Midbrain (tissue), 1 donor: ENCODE measurements around the gene AP1S3.

ENCODE experiments used
- DNase-seq: peaks from one replicate; lab custom pipeline; 2025; lab: John Stamatoyannopoulos, UW

AP1S3 gene

DNA sequence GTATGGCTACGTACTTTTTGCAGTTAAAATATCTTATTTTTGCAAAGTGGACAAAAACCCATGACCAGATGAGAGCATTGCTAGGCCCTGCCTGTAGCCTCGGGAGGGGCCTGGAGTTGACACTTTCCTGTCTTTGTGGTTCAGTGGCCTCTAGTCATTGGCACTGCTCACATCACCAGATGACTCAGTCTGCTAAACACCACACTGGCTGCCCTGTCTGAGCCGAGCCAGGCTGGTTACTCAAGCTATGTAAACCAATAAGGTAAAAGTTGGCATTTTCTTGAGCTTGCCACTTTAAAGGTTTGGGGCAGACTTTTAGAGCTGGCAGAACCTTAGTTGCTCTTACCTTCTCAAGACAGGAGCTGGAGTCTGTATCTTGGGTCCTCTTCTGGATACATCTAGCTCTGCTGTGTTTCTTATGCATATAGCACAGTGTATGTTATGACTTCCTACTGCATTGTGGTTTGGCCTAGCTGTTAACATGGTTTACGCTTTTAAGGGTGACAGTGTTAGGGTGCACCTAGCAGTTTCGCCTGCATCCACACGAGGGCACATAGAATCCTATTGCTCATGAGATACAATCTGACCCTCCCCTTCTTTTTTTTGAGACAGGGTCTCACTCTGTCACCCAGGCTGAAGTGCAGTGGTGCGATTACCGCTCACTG lies 76.4 kb downstream of the AP1S3 start:
- DNase-seq: no peak

DNA sequence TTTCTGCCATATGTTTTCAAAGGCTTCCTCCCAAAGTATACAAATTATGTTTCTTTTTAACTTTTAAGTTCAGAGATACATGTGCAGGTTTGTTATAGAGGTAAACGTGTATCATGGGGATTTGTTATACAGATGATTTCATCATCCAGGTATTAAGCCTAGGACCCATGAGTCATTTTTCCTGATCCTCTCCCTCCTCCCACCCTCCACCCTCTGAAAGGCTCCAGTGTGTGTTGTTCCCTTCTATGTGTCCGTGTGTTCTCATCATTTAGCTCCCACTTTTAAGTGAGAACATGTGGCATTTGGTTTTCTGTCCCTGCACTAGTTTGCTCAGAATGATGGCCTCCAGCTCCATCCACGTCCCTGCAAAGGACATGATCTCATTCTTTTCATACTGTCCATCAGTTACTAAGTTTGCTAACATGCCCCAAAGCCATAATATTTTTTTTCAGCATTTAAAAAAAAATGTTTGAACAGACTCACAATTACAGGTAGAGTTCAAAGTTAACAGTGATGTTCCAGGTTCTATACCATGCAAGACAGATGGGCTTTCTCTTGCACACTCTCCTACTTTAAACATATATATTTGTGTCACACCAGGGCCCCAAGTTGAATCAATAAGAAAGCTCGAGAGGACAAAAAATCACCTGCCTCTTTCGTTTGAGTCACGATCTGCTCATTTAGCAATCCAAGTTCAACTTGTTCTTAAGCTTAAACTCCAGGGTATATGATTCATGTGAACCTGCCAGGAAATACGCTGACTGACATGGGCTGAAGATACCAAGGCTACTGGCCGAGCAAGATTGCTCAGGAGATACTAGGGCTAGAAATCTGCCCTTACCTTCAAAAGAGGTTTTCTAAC lies 77.6 kb downstream of the AP1S3 start:
- no peak for DNase-seq

DNA sequence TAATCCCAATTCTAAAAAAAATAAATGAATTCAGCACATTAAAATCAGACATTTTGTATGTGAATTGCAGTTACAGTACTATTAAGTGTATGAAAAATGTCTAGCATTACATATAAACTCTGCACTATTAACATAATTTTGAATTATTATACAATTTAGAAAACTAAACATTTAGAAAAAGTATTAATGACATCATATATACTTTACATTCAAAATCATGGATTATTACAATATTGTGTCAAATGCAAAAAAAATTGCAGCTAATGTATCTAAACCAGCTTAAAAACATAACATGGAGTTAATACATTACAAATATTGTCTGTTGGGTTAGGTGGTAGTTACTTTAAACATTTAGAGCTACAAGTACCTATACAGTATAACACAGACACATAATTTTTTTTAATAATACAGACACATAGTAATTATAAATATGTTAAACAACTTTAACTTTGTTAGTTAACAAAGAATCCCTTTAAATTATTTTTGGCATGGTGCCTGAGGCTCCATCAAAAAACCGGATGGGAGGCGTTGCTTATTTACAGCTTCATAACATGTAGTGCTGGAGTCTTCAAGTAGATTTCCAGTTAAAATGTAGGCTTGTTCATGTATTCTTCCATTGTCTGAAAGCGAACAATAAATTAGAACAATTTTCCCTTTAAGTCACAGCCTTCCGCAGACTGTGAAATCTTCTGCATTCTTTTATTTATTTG lies 79.1 kb downstream of the AP1S3 start:
- no peak for DNase-seq

DNA sequence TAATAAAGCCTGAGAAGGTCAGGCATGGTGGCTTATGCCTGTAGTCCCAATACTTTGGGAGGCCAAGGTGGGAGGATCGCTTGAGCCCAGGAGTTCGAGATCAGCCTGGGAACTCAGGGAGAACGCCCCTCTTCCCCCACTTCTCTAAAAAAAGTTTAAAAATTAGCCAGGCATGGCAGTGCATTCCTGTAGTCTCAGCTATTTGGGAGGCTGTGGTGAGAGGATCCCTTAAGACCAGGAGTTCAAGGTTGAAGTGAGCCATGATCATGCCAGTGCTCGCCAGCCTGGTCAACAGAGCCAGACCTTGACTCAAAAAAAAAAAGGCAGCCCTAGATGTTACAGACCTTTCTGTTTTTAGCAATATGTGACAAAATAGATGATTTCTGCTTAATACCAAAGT lies 83.4 kb downstream of the AP1S3 start:
- no peak for DNase-seq

DNA sequence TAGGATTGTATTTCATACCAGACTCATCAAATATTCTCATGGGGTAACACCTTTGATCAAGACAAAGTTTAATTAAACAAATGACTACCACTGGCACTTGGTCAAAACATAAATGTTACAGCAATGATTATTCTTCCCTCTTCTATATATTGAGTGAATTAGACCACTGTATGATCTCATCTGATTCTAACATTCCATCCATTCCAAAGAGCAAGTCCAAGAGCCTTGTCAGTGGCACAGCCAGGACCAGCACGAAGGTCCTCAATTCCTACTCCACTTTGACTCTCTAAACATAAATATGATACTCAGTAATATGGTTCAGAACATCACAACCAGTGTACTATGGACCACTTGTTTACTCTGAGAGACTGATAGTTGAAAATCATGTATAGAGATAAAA lies 86.4 kb downstream of the AP1S3 start:
- DNase-seq: no peak

DNA sequence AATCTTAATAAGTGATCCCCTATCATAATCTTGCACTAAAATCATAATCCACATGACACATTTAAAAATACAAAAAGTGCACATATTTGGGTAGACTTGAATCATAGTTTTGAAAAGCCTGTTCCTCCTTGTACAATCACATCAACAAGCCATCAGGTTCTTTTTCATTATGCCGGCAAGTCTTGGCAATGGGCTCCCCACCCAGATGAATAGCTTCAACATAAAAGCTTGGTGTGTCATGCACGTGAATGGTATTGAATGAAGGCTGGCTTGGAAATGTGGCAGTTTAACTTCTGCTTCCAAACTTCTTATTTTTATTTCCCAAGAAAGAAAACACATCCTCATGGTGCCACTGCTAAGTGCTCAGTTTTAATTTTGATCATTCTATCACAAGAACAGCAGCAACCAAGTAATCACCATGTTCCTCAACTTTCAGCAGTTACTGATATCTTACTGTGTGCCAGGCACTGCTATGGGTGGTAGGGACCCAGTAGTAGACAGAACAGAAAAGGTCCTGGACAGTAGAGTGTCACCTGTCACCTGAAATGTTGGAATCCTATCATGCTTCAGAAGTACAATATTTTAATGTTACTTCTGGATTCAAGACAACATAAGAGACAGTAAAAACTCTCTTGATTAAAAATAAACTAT lies 89.9 kb downstream of the AP1S3 start:
- no peak for DNase-seq

DNA sequence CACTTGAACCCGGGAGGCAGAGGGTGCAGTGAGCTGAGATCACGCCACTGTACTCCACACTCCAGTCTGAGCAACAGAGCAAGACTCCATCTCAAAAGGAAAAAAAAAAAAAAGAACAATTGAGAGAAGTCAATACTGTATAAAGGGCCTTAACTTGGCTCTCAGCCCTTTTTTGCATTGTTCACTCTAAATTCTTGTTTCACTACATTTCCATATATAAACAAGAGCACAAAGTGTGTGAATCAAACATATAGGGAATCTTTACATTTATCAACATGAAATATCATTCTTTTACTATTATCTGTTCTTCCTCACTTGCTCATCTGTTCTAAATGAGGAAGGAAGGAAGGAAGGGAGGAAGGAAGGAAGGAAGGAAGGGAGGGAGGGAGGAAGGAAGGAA lies 90.8 kb downstream of the AP1S3 start:
- no peak for DNase-seq

DNA sequence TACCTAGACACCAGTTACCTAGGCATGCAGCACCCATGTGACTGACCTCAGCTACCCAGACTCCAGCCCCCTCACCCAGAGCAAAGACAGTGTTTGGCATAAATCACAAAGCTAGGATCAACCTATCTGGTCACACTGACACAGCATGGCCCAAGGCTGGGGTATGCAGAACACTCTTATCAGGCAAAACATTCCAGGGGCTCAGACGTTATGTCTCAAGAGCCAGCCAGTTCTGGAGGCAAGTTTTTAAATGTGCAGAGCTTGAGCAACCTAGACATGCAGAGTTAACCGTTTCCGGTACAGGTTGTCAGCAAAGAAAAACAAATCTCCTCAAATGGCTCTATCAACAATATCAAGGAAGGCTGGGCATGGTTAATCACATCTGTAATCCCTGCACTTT lies 92.8 kb downstream of the AP1S3 start:
- no peak for DNase-seq

DNA sequence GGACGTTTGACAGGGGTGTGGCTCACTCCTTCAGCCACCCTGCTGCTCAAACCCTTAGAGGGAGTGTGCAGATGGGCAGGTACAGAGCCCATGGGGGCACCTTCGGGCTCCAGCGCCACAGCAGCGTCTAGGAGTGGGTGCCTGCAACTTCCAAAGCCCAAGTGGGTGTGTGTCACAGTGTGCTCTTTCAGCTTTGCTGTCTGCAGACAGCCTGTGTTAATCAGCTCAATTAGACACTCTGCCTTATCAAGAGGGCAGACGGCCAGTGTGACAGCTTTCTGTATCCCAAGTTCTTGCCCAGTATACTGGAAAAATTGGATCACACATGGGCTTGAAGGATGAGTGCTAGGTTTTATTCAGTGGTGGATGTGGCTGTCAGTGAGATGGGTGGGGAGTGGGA lies 96.7 kb downstream of the AP1S3 start:
- DNase-seq: no peak

DNA sequence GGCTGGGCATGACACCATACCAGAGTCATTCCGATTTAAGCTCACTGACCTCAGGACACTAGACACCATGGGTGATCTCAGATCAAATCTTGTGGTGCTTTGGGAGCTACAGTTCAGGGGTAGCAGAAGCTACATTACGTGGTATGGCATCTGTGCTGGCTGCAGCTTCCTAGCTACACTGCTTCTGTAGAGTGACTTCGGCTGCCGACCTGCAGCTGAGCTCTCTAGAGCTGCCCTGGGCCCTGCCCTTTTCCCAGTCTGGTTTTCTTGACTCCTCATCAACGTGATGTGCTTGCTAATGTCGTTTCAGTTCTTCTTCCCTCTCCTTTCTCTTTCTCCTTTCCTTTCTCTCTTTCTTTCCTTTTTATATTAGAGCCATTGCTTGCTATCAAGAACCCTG lies 100.2 kb downstream of the AP1S3 start:
- no peak for DNase-seq

DNA sequence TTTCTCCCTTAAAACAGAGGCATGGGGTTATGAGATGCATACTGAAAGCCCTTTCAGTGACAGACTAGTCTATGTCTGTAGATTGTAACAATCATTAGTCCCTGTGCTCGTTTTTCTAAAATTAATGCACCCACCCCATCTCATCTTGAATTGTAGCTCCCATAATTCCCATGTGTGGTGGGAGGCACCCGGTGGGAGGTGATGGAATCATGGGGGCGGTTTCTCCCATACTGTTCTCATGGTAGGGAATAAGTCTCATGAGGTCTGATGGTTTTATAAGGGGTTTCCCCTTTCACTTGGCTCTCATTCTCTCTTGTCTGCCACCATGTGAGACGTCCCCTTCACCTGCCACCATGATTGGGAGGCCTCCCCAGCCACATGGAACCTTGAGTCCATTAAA lies 100.9 kb downstream of the AP1S3 start:
- no peak for DNase-seq

DNA sequence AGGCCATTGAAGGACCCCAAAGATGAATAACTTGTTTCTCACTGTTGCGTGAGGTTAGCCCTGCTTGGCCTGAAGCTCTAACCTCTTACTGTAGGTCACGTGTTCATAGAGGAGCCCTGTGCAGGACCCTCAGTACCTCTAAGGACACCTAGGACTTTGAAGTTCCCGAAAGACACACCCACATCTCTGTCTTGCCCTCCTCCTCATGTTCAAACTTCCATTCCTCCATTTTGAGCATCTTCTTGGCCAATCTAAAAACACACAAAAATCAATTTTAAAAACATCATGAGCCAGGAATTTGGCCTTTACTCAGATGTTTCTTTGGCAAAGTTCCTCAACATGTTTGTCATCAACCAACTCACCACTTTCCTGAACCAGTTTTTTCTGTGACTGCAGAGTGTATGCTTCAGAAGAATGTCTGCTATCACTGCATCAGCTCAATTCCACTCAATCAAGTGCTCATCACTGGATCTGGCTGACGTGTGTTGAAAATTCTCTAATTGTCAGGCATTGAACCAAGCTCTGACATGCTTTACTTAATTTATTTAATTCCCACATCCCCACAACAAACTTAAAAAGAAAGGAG lies 101.6 kb downstream of the AP1S3 start:
- no peak for DNase-seq

DNA sequence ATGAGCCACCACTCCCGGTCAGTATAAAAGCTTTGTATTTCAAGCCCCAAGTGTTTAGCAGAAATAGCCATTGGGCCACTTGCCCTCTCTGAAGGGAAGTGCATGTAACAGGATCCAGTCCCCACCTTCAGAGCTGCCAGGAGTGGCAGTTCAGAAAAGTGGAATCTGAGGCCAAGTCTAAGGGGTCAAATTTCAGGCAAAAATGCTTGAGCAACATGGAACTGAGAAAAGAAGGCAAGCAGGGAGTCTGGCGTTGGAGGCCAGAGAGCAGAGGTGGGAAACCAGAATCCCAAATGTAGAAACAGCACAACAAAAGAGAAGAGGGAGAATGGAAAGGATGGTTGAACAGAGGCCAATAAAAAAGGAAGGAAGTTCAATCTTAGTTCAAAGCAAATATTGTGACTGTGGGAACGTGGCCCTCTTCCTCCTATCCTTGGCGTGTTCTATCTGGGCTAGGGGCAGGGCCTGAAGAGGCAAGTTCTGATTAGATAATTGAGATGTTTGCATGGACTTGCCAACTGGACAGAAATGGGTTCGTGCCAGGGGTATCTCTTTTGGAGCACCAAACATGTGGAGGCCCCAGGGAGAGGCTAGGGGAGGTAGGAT lies 102.2 kb downstream of the AP1S3 start:
- DNase-seq: no peak

DNA sequence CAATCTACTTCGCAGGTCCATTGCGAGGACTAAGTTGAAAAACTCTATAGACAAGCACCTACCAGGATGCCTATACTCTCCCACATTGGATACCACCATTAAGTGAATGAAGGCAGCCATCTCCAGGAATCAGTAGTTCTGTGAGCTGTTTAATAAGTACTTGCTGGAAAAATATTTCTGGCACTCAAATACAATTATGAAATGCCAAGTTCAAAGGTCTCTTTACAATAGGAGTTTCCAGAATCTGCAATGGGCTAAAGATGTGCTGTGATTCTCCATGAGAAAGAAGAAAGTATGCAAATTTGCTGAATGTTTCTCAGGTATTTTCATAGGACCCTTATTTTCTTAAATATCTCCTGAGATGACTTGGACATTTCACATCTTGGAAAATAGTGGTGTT lies 103.0 kb downstream of the AP1S3 start:
- no peak for DNase-seq

DNA sequence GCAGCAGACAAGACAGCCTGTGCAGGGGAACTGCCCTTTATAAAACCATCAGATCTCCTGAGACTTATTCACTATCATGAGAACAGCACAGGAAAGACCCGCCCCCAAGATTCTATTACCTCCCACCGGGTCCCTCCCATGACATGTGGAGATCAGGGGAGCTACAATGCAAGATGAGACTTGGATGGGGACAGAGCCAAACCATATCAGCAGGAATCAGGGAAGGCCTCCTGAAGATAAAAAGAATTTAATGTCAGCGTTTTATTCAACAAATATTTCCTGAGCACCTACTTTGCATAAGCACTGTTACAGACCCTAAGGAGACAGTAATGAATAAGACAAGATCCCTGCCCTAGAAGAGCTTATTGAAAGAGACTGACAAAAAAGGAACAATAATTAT lies 105.0 kb downstream of the AP1S3 start:
- DNase-seq: no peak

DNA sequence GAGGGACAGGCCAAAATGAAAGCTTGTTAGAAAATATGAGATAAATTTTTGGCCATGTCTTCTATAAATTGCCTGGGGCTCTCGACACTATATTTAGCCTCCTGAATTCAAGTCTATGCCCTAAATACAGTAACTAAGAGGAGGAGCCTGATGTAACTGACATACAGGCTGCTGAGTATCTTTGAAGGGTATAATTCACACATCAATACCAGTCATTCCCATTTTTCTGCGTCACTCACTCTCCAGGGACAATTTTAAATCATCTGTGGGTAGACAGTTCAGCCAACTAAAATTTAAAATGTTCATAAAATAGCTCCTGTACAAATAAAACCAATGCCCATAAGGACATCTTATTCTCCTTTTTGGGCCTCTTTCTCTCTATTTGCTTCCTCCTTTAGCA lies 105.9 kb downstream of the AP1S3 start:
- DNase-seq: no peak

DNA sequence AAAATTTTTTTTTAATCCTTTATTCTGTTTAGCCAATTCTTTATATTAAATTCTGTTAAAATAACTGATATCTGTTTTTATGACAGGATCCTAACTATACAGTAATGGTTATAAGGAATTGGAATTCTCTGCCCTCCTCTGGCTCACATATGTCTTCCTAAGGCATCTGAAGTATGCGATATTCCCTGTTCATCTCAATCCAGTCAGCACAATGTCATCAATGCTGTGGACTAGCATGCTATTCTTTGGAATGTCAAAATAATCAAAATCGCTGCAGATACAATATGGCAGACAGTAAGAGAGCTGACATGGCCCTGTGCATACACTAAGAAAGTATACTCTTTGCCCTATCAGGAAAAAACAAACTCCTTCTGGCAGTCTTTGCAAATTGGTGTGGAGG lies 107.6 kb downstream of the AP1S3 start:
- no peak for DNase-seq

DNA sequence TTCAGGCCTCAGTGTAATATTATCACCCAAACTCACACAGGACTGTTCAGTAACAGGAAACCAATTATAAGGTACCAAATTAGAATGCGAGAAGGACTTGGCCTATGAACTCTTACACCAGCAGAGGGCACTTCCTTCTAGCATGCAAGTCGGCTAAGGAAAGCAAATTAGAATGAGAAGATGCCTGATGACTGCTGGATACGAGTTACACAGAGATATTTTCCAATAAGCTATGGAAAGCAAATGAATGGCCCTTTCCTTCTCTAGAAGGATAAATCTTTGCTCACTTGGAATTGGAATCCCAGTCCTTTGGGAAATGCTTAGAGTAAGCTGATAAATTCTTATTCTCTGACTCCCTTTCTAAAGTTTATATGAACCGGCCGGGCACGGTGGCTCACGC lies 109.8 kb downstream of the AP1S3 start:
- DNase-seq: peak; percentile 33

DNA sequence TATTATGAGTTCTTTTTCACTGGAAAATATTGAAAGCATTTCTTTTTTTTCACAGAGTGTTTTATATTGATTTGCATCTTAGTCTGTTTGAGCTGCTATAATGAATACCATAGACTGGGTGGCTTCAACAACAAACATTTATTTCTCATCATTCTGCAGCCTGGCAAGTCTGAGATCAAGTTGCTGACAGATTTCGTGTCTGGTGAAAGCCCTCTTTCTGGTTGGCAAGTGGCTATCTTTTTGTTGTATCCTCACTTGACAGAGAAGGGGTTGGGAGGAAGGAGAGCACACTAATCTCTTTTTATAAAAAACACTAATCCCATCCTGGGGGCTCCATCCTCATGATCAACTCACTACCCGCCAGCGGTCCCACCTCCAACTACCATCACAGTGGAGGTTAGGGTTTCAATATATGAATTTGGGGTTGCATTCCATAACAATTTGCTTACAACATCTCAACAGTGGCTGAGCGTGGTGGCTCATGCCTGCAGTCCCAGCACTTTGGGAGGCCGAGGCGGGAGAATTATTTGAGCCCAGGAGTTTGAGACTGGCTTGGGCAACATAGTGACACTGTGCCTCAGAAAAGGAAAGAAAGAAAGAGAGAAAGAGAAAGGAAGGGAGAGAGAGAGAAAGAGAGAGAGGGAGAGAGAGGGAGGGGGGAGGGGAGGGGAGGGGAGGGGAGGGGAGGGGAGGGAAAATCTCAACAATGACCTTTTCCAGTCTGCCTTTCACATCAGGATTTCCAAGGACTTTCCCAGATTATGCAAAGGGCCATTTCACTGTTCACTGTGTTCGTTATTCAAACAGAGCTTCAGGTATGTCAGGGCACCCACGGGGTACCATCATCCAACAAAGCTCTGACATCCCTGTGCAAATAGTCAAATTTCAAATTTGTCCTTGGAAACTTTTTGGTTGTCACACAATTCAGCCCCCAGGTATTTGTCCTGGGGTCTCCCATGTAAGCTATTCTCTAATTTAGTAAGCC lies 111.1 kb downstream of the AP1S3 start:
- no peak for DNase-seq

DNA sequence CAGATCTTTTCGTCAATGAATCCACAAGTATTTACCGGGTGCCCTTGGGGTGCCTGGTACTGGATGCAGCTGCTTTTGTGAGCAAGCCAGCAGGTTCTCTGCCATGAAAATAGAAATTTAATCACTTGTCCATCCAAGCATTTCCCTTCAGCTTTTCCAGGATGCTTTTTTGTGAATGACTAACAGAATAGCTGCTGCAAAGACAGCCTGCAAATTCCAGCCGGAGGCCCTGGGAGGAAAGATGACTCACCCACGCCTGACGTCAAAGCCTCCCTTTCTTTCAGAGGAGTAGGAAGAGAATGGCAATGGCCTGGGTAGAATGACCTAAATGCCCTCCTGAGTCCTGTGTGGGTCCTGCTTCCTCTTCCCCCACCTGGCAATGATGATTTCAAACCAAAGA lies 111.9 kb downstream of the AP1S3 start:
- peak; percentile 52 for DNase-seq

DNA sequence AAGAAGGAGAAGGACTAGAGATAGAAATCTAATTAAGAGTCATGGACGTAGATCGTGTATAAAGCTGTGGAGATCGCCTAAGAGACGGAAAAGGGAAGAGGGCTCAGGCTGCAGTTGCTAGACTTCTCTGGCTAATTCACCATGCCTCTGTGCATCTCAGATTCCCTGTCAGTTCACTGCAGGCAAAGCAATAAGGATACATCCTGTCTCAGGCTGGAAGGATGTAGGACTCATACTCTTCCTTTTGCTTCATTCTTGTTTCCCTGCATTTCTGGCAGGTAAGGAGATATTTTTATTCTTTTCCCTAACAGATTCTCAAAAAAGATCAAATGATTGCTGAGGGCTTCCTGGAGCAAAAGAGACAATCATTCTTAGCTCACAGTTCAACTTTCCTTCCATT lies 112.5 kb downstream of the AP1S3 start:
- DNase-seq: no peak
